Stimulated activated CD8-positive, alpha-beta memory T cell treated with anti-CD3 and anti-CD28 coated beads, Interleukin-15, amount 100 ng/mL, for 24 hours (primary cell): ENCODE measurements around the gene CDC37.

Experiments
- DNase-seq: peaks from one replicate; pipeline ENCODE4 v3.0.0-alpha.2; 2020; ENCODE audit warnings: low read depth

The CDC37 gene

GRCh38 chr19:10403137-10404021, at the start of gene CDC37:
Gene CDC37 (minus strand): TSS chr19:10403542. CDS start chr19:10403479, 63 bp downstream.
- DNase-seq = peak; percentile 99

- no peak for DNase-seq
These were observed 47.7 kb upstream of the CDC37 start for GRCh38 chr19:10450853-10451609.

- DNase-seq = no peak
These were observed 47.0 kb upstream of the CDC37 start for GRCh38 chr19:10450191-10450852.

GRCh38 chr19:10449037-10449436, 45.7 kb upstream of the CDC37 start:
- no peak for DNase-seq

GRCh38 chr19:10442698-10443097, 39.4 kb upstream of the CDC37 start:
- no peak for DNase-seq

- DNase-seq = no peak
These were observed 36.2 kb upstream of the CDC37 start for GRCh38 chr19:10439588-10439987.

- no peak for DNase-seq
These were observed 29.8 kb upstream of the CDC37 start for GRCh38 chr19:10433131-10433536.

- DNase-seq = no peak
These were observed 29.4 kb upstream of the CDC37 start for GRCh38 chr19:10432736-10433130.

- no peak for DNase-seq
These were observed 28.8 kb upstream of the CDC37 start for GRCh38 chr19:10431943-10432735.

- no peak for DNase-seq
These were observed 28.1 kb upstream of the CDC37 start for GRCh38 chr19:10431254-10431942.

- no peak for DNase-seq
These were observed 27.3 kb upstream of the CDC37 start for GRCh38 chr19:10430505-10431253.

GRCh38 chr19:10428996-10429381, 25.6 kb upstream of the CDC37 start:
- DNase-seq = no peak

GRCh38 chr19:10427169-10427568, 23.8 kb upstream of the CDC37 start:
- no peak for DNase-seq

GRCh38 chr19:10424011-10424637, 20.8 kb upstream of the CDC37 start:
- DNase-seq = no peak

GRCh38 chr19:10422846-10423245, 19.5 kb upstream of the CDC37 start:
- DNase-seq = no peak

GRCh38 chr19:10422046-10422461, 18.7 kb upstream of the CDC37 start:
- no peak for DNase-seq

GRCh38 chr19:10421240-10422045, 18.1 kb upstream of the CDC37 start:
- DNase-seq = no peak

- DNase-seq = no peak
These were observed 17.3 kb upstream of the CDC37 start, which contains the start of gene PDE4A for GRCh38 chr19:10420444-10421239. Gene PDE4A (plus strand): TSS chr19:10420538. CDS start chr19:10420765, 227 bp downstream.
